Measurements from ENCODE around the gene CHST13.
A peak's percentile ranks its signal among the peaks of the same experiment; 100 is the strongest.

The CHST13 gene

DNA sequence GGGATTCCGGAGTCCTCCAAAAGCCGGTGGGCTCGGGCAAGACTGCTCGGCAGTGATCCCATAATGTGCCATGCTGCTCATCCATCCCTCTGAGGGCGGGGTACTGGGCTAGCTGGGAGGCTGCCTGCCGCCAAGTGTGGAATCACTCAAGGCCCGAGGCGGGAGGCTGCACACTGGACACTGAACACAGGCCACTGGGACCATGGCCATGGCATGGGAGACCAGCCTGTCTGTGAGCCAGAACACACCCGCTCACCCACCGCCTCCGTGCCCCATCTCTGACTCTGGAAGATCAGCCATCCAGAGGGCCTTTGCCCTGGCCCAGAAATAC is 33.4 kb downstream of the CHST13 start:
- DNase-seq (peak; percentile 2), ATAC-seq (ENCODE audit: insufficient read depth, low read depth) (no peak)
- no peaks in the 10 kb centered on the region for H3K79me2 ChIP-seq (ENCODE audit: insufficient read depth, low read length)
- H3K4me1 ChIP-seq (ENCODE audit: insufficient read depth, low read length): no peaks in the 10 kb centered on the region
- no peak overlapping the region for H3K27ac ChIP-seq (ENCODE audit: low read length)
- H3K4me2 ChIP-seq (ENCODE audit: insufficient read depth, low read length): no peak overlapping the region
- no peaks in the 10 kb centered on the region for H3K9me3 ChIP-seq (ENCODE audit: insufficient read depth, low read length, severe bottlenecking)
- no peak overlapping the region for H3K4me3 ChIP-seq (ENCODE audit: low read depth in 1 of 2, low read length in 2 of 2)
- H3K36me3 ChIP-seq (ENCODE audit: insufficient read depth, low read length): no peaks in the 10 kb centered on the region
- no peaks in the 10 kb centered on the region for H3K27me3 ChIP-seq (ENCODE audit: insufficient read depth, low read length, poor library complexity)
- no peak overlapping the region for H3K9ac ChIP-seq (ENCODE audit: low read depth, low read length)
- H2AFZ ChIP-seq (ENCODE audit: low read depth, low read length): no peak overlapping the region
- TF ChIP-seq, protein P1, sequence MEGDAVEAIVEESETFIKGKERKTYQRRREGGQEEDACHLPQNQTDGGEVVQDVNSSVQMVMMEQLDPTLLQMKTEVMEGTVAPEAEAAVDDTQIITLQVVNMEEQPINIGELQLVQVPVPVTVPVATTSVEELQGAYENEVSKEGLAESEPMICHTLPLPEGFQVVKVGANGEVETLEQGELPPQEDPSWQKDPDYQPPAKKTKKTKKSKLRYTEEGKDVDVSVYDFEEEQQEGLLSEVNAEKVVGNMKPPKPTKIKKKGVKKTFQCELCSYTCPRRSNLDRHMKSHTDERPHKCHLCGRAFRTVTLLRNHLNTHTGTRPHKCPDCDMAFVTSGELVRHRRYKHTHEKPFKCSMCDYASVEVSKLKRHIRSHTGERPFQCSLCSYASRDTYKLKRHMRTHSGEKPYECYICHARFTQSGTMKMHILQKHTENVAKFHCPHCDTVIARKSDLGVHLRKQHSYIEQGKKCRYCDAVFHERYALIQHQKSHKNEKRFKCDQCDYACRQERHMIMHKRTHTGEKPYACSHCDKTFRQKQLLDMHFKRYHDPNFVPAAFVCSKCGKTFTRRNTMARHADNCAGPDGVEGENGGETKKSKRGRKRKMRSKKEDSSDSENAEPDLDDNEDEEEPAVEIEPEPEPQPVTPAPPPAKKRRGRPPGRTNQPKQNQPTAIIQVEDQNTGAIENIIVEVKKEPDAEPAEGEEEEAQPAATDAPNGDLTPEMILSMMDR (IDR thresholded peaks at IDR 0.05; ENCODE audit: borderline replicate concordance, extremely low read depth, low read length, poor library complexity, severe bottlenecking): no peak
- TF ChIP-seq EZH2 (IDR thresholded peaks at IDR 0.05; ENCODE audit: borderline replicate concordance, low read depth, low read length, severe bottlenecking): no peak
- H4K20me1 ChIP-seq (ENCODE audit: insufficient read depth, low read length): no peaks in the 10 kb centered on the region

DNA sequence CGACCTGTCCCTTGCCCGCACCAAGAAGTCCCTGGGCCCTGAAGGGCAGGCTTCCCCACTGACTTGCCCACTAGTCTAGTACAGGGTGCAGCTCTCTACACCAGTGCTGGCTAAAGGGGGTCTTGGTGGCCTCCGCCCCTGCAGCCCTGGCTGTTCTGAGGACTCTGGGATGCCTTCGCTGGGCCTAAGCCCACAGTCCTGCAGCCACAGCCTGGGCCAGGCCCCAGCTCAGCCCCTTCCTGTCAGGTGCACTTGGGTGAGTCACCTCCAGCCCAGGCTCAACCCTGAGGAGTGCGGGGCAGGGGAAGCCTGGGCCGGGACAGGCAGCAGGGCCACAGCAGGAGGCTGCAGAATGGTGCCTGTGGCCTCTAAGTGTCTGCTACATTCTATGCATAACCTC is 33.8 kb downstream of the CHST13 start:
- no peak overlapping the region for H3K9ac ChIP-seq (ENCODE audit: low read depth, low read length)
- no peak overlapping the region for H3K4me2 ChIP-seq (ENCODE audit: insufficient read depth, low read length)
- H3K4me1 ChIP-seq (ENCODE audit: insufficient read depth, low read length): no peaks in the 10 kb centered on the region
- no peak for DNase-seq
- H3K79me2 ChIP-seq (ENCODE audit: insufficient read depth, low read length): no peaks in the 10 kb centered on the region
- H4K20me1 ChIP-seq (ENCODE audit: insufficient read depth, low read length): no peaks in the 10 kb centered on the region
- no peaks in the 10 kb centered on the region for H3K36me3 ChIP-seq (ENCODE audit: insufficient read depth, low read length)
- no peak for ATAC-seq (ENCODE audit: insufficient read depth, low read depth)
- H3K27ac ChIP-seq (ENCODE audit: low read length): no peak overlapping the region
- H3K27me3 ChIP-seq (ENCODE audit: insufficient read depth, low read length, poor library complexity): no peaks in the 10 kb centered on the region
- no peak for TF ChIP-seq EZH2 (IDR thresholded peaks at IDR 0.05; ENCODE audit: borderline replicate concordance, low read depth, low read length, severe bottlenecking)
- TF ChIP-seq, protein P1 (IDR thresholded peaks at IDR 0.05; ENCODE audit: borderline replicate concordance, extremely low read depth, low read length, poor library complexity, severe bottlenecking): no peak
- no peak overlapping the region for H2AFZ ChIP-seq (ENCODE audit: low read depth, low read length)
- no peaks in the 10 kb centered on the region for H3K9me3 ChIP-seq (ENCODE audit: insufficient read depth, low read length, severe bottlenecking)
- H3K4me3 ChIP-seq (ENCODE audit: low read depth in 1 of 2, low read length in 2 of 2): no peak overlapping the region

DNA sequence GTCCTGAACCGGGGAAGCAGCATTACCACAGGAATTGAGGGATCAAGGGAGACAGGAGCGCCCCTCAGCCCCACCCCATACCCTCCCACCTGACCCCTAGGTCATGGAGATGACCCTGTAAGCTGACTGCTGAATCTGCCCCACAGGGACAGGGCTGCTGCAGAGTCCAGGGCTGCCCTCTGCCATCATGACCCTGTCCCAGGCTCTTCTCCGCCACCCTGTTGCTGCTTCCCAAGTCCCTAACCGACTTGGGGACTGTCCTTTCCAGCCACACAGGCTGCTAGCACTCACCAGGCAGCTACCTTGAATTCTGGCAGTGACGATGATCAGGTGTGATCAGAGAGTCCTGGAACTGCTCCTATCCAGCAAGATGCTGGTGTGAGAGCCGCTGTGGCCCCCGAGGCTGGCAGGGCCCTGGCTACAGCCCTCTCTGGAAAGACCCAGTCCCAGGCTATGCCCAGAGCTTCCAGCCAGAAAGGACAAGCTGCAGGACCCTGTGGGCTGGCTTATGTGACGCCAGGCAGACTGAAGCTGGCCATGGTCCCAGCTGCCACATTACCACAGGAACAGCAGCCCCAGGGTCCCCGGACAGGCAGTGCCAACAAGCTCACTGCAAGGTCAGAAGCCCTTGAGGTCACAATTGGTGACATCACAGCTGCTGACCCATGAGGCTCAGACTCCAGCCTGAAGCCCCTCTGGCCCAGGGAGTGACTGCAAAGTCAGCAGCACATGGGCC is 34.5 kb downstream of the CHST13 start, which contains the start of gene C3orf22:
C3orf22 (minus strand) TSS at position 597 of the 736 bp plus-strand sequence. CDS start 5,542 bp downstream, outside the sequence.
- H3K4me1 ChIP-seq (ENCODE audit: insufficient read depth, low read length): no peaks in the 10 kb centered on the region
- H3K4me3 ChIP-seq (ENCODE audit: low read depth in 1 of 2, low read length in 2 of 2): no peak within 1 kb of the TSS
- peak; percentile 0 for DNase-seq
- no peak for TF ChIP-seq EZH2 (IDR thresholded peaks at IDR 0.05; ENCODE audit: borderline replicate concordance, low read depth, low read length, severe bottlenecking)
- TF ChIP-seq, protein P1 (IDR thresholded peaks at IDR 0.05; ENCODE audit: borderline replicate concordance, extremely low read depth, low read length, poor library complexity, severe bottlenecking): no peak
- H3K27me3 ChIP-seq (ENCODE audit: insufficient read depth, low read length, poor library complexity): no peaks in the 10 kb centered on the region
- H3K79me2 ChIP-seq (ENCODE audit: insufficient read depth, low read length): no peaks in the 10 kb centered on the region
- H2AFZ ChIP-seq (ENCODE audit: low read depth, low read length): no peak within 1 kb of the TSS
- no peak within 1 kb of the TSS for H3K4me2 ChIP-seq (ENCODE audit: insufficient read depth, low read length)
- no peak within 1 kb of the TSS for H3K27ac ChIP-seq (ENCODE audit: low read length)
- no peaks in the 10 kb centered on the region for H4K20me1 ChIP-seq (ENCODE audit: insufficient read depth, low read length)
- no peak for ATAC-seq (ENCODE audit: insufficient read depth, low read depth)
- no peak within 1 kb of the TSS for H3K9ac ChIP-seq (ENCODE audit: low read depth, low read length)
- no peaks in the 10 kb centered on the region for H3K9me3 ChIP-seq (ENCODE audit: insufficient read depth, low read length, severe bottlenecking)
- H3K36me3 ChIP-seq (ENCODE audit: insufficient read depth, low read length): no peaks in the 10 kb centered on the region
